ENCODE results near the gene ZNF438. TPM values are rescaled to one million over a fixed set of nuclear protein-coding genes. Genes with fewer than 3 reads are reported as not detected.
A peak's percentile ranks its signal among the peaks of the same experiment; 100 is the strongest.
"Not testable (repeated sequence)": the region's sequence is repeated elsewhere in the genome, so short reads cannot be mapped to it uniquely, and the experiment has no call there.

ZNF438 gene
- total and polyA plus RNA-seq, 2 donors = 8.6 to 11.5 TPM

- H3K36me3 ChIP-seq (ENCODE audit: insufficient read depth) = no peaks in the 10 kb centered on the region
- no peak overlapping the region for H3K4me3 ChIP-seq (ENCODE audit: low read depth, low read length)
- H3K27ac ChIP-seq (ENCODE audit: low read depth) = no peak overlapping the region
- 32% methylated on average over 2 of the region's 2 CpGs for WGBS
- H3K4me1 ChIP-seq (ENCODE audit: insufficient read depth) = no peaks in the 10 kb centered on the region
- no peak for DNase-seq (ENCODE audit: extremely low spot score)
Observed at GRCh38 chr10:31064348-31064747, 32.7 kb upstream of the ZNF438 start.

GRCh38 chr10:31063841-31064240 lies 32.2 kb upstream of the ZNF438 start:
- DNase-seq (ENCODE audit: extremely low spot score) = no peak
- Histone ChIP-seq H3K4me3 (ENCODE audit: low read depth, low read length) (no peak overlapping the region), H3K4me1 (ENCODE audit: insufficient read depth) (no peaks in the 10 kb centered on the region), H3K27ac (ENCODE audit: low read depth) (peak overlapping the region; percentile 30), H3K36me3 (ENCODE audit: insufficient read depth) (no peaks in the 10 kb centered on the region)
- 70% methylated on average over 6 of the region's 6 CpGs for WGBS

- WGBS = 42% methylated on average over 6 of the region's 6 CpGs
- no peak overlapping the region for H3K27ac ChIP-seq (ENCODE audit: low read depth)
- H3K4me1 ChIP-seq (ENCODE audit: insufficient read depth) = no peaks in the 10 kb centered on the region
- H3K4me3 ChIP-seq (ENCODE audit: low read depth, low read length) = no peak overlapping the region
- no peaks in the 10 kb centered on the region for H3K36me3 ChIP-seq (ENCODE audit: insufficient read depth)
- DNase-seq (ENCODE audit: extremely low spot score) = peak; percentile 39
Observed at GRCh38 chr10:31062856-31063255, 31.2 kb upstream of the ZNF438 start.

- WGBS = 95% methylated on average over 9 of the region's 9 CpGs
- no peak overlapping the region for H3K4me3 ChIP-seq (ENCODE audit: low read depth, low read length)
- H3K4me1 ChIP-seq (ENCODE audit: insufficient read depth) = no peaks in the 10 kb centered on the region
- DNase-seq (ENCODE audit: extremely low spot score) = no peak
- H3K36me3 ChIP-seq (ENCODE audit: insufficient read depth) = no peaks in the 10 kb centered on the region
- H3K27ac ChIP-seq (ENCODE audit: low read depth) = no peak overlapping the region
Observed at GRCh38 chr10:31061941-31062340, 30.3 kb upstream of the ZNF438 start.

GRCh38 chr10:31058795-31059703 lies 27.4 kb upstream of the ZNF438 start:
- Histone ChIP-seq H3K36me3 (ENCODE audit: insufficient read depth) (no peaks in the 10 kb centered on the region), H3K27ac (ENCODE audit: low read depth) (no peak overlapping the region), H3K4me1 (ENCODE audit: insufficient read depth) (no peaks in the 10 kb centered on the region), H3K4me3 (ENCODE audit: low read depth, low read length) (no peak overlapping the region)
- no peak for DNase-seq (ENCODE audit: extremely low spot score)
- WGBS = 66% methylated on average over 2 of the region's 2 CpGs

- not testable (repeated sequence) for H3K4me3 ChIP-seq (ENCODE audit: low read depth, low read length); H3K27ac ChIP-seq (ENCODE audit: low read depth); H3K36me3 ChIP-seq (ENCODE audit: insufficient read depth); DNase-seq (ENCODE audit: extremely low spot score); H3K4me1 ChIP-seq (ENCODE audit: insufficient read depth)
- 78% methylated on average over 8 of the region's 8 CpGs for WGBS
Observed at GRCh38 chr10:31056678-31057077, 25.0 kb upstream of the ZNF438 start.

- H3K4me1 ChIP-seq (ENCODE audit: insufficient read depth) = no peaks in the 10 kb centered on the region
- DNase-seq (ENCODE audit: extremely low spot score) = no peak
- no peak overlapping the region for H3K27ac ChIP-seq (ENCODE audit: low read depth)
- 93% methylated on average over 27 of the region's 27 CpGs for WGBS
- H3K36me3 ChIP-seq (ENCODE audit: insufficient read depth) = no peaks in the 10 kb centered on the region
- H3K4me3 ChIP-seq (ENCODE audit: low read depth, low read length) = no peak overlapping the region
Observed at GRCh38 chr10:31055573-31056251, 24.0 kb upstream of the ZNF438 start.

- Histone ChIP-seq H3K4me3 (ENCODE audit: low read depth, low read length) (no peak overlapping the region), H3K27ac (ENCODE audit: low read depth) (no peak overlapping the region), H3K4me1 (ENCODE audit: insufficient read depth) (no peaks in the 10 kb centered on the region), H3K36me3 (ENCODE audit: insufficient read depth) (no peaks in the 10 kb centered on the region)
- DNase-seq (ENCODE audit: extremely low spot score) = no peak
- WGBS = 81% methylated on average over 4 of the region's 4 CpGs
Observed at GRCh38 chr10:31051703-31052102, 20.0 kb upstream of the ZNF438 start.

GRCh38 chr10:31042670-31043069 lies 11.0 kb upstream of the ZNF438 start:
- Histone ChIP-seq H3K4me1 (ENCODE audit: insufficient read depth) (no peaks in the 10 kb centered on the region), H3K27ac (ENCODE audit: low read depth) (no peak overlapping the region), H3K36me3 (ENCODE audit: insufficient read depth) (no peaks in the 10 kb centered on the region), H3K4me3 (ENCODE audit: low read depth, low read length) (no peak overlapping the region)
- no peak for DNase-seq (ENCODE audit: extremely low spot score)
- WGBS = 65% methylated on average over 2 of the region's 2 CpGs

GRCh38 chr10:31041011-31041410 lies 9.3 kb upstream of the ZNF438 start:
- no peak overlapping the region for H3K27ac ChIP-seq (ENCODE audit: low read depth)
- H3K4me1 ChIP-seq (ENCODE audit: insufficient read depth) = no peaks in the 10 kb centered on the region
- H3K36me3 ChIP-seq (ENCODE audit: insufficient read depth) = no peaks in the 10 kb centered on the region
- H3K4me3 ChIP-seq (ENCODE audit: low read depth, low read length) = no peak overlapping the region
- WGBS = 88% methylated on average over 3 of the region's 3 CpGs
- no peak for DNase-seq (ENCODE audit: extremely low spot score)

GRCh38 chr10:31039006-31039405 lies 7.3 kb upstream of the ZNF438 start:
- DNase-seq (ENCODE audit: extremely low spot score); H3K27ac ChIP-seq (ENCODE audit: low read depth); H3K4me1 ChIP-seq (ENCODE audit: insufficient read depth); H3K36me3 ChIP-seq (ENCODE audit: insufficient read depth); H3K4me3 ChIP-seq (ENCODE audit: low read depth, low read length): not testable (repeated sequence)
- 66% methylated on average over 2 of the region's 2 CpGs for WGBS

GRCh38 chr10:31037749-31038148 lies 6.1 kb upstream of the ZNF438 start:
- WGBS = 96% methylated on average over 3 of the region's 3 CpGs
- Histone ChIP-seq H3K4me1 (ENCODE audit: insufficient read depth) (no peaks in the 10 kb centered on the region), H3K36me3 (ENCODE audit: insufficient read depth) (no peaks in the 10 kb centered on the region), H3K4me3 (ENCODE audit: low read depth, low read length) (no peak overlapping the region), H3K27ac (ENCODE audit: low read depth) (no peak overlapping the region)
- DNase-seq (ENCODE audit: extremely low spot score) = no peak

- H3K27ac ChIP-seq (ENCODE audit: low read depth) = no peak overlapping the region
- H3K4me1 ChIP-seq (ENCODE audit: insufficient read depth) = no peaks in the 10 kb centered on the region
- H3K4me3 ChIP-seq (ENCODE audit: low read depth, low read length) = no peak overlapping the region
- no peaks in the 10 kb centered on the region for H3K36me3 ChIP-seq (ENCODE audit: insufficient read depth)
- no peak for DNase-seq (ENCODE audit: extremely low spot score)
- 81% methylated on average over 4 of the region's 4 CpGs for WGBS
Observed at GRCh38 chr10:31036209-31036608, 4.5 kb upstream of the ZNF438 start.

GRCh38 chr10:31035266-31035798 lies 3.7 kb upstream of the ZNF438 start:
- no peaks in the 10 kb centered on the region for H3K36me3 ChIP-seq (ENCODE audit: insufficient read depth)
- no peak for DNase-seq (ENCODE audit: extremely low spot score)
- H3K4me1 ChIP-seq (ENCODE audit: insufficient read depth) = no peaks in the 10 kb centered on the region
- no peak overlapping the region for H3K4me3 ChIP-seq (ENCODE audit: low read depth, low read length)
- 88% methylated on average over 1 of the region's 1 CpG for WGBS
- H3K27ac ChIP-seq (ENCODE audit: low read depth) = no peak overlapping the region
